Stimulated activated effector memory CD8-positive, alpha-beta T cell treated with anti-CD3 and anti-CD28 coated beads, Interleukin-12 subunit alpha, Interleukin-12 subunit beta, amount 100 ng/mL, for 72 hours (primary cell): ENCODE data around the gene ELAVL2.

Source experiments
- ATAC-seq: fragments of 150-1000 bp; cut with Tn5 transposase; 2 replicates; pipeline ENCODE4 v1.10.0; 2021
- DNase-seq, 2 donors: peaks; one replicate each; pipeline ENCODE4 v3.0.0; 2021 to 2022; ENCODE audit warnings: low spot score in 2 of 2
- H3K27ac Mint-ChIP-seq: one replicate; pipeline ENCODE4 v1.8.0; 2022; ENCODE audit warnings: mild to moderate bottlenecking, mixed read lengths
- H3K36me3 Mint-ChIP-seq: one replicate; pipeline ENCODE4 v1.8.0; 2022; ENCODE audit warnings: mild to moderate bottlenecking, mixed read lengths
- H3K4me1 Mint-ChIP-seq: one replicate; pipeline ENCODE4 v1.8.0; 2022; ENCODE audit warnings: mixed read lengths
- H3K4me3 Mint-ChIP-seq: one replicate; pipeline ENCODE4 v1.8.0; 2022; ENCODE audit warnings: mild to moderate bottlenecking, mixed read lengths
- H3K9me3 Mint-ChIP-seq: one replicate; pipeline ENCODE4 v1.8.0; 2022; ENCODE audit warnings: mixed read lengths

ELAVL2 gene

DNA sequence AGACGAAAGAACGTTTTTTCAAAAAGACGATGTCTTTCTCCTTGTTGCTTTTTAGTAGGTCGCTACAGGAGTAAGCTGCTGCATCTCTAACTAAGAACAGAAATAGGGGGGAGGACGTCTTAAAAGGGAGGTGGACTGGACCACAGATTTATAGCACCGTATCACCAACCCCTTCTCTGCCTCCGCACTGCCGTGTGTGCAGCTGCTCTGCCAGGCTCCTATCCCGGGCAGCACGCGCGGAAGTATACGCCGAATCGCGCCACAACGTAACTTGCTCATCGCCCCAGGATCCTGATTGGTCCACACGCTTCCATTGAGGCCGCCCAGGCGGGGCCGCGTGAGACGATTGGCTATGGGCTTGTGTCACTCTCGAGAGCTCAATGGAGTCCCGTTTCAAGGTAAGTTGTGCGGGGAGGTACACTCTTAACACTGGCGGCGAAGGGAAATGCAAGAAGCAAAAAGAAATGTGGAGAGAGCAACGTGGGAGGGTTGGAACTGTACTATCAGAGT is at the start of gene ELAVL2:
Gene ELAVL2 (minus strand): TSS at position 121 of the 510 bp plus-strand sequence. CDS start 64,006 bp downstream, outside the sequence.
- peaks cover 2% of the 10 kb centered on the region for H3K9me3 Mint-ChIP-seq
- ATAC-seq (peak; percentile 72), DNase-seq (no peak)
- H3K4me1 Mint-ChIP-seq, result no peaks in the 10 kb centered on the region
- H3K4me3 Mint-ChIP-seq, result no peak within 1 kb of the TSS
- H3K27ac Mint-ChIP-seq, result no peak within 1 kb of the TSS
- H3K36me3 Mint-ChIP-seq, result no peaks in the 10 kb centered on the region

DNA sequence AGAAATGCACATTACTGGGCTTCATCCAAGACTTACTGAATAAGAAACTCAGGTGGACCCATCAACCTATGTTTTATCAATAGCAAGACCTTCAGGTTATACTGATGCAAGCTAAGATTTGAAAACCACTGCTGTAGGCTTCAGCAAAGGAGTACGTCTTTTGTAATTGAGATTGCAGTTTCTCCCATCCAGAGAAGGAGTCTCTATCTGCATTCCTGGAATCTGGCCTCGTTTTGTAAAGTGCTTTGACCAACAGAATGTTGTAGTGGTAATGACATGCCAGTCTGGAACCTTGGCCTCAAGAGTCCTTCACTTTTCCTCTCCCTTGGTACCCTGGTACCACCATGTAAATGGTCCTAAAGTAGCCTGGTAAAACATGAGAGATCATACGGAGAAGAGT is 32.2 kb upstream of the ELAVL2 start:
- H3K27ac Mint-ChIP-seq, result no peak overlapping the region
- no peak for ATAC-seq

DNA sequence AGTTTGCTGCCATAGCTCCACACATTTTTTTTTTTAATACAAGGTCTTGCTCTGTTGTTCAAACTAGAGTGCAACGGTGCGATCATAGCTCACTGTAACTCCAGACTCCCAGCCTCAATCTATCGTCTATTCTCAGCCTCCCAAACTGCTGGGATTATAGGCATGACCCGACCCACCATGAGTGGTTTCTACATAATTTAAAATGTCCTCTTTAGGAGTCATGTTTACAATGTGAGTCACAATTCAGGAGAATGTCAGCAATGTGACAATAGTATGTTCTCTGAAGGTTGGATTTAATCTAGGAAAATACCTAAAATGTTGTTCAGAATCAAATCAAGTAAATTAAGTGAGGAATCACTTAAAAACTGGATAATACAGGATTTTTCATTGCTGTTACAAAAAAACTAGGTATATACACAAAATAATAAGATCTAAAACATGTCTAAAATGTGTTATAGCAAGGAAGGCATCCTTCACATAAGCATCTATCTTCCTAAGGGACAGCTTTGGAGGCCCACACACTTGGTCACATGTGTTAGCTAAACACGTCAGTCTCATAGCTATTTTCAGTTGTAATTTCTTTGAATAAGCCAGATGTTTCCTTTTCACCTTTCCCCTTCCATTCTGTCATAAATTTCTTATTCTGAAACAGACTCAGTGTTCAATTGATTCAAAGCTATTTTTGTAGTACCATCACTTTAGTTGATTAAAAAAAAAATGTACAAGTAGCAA is 30.0 kb upstream of the ELAVL2 start:
- Mint-ChIP-seq H3K36me3 (no peaks in the 10 kb centered on the region), H3K9me3 (peaks cover 12% of the 10 kb centered on the region), H3K4me3 (no peak overlapping the region), H3K4me1 (no peaks in the 10 kb centered on the region), H3K27ac (no peak overlapping the region)
- no peak for DNase-seq
- no peak for ATAC-seq

More for the DNA sequence above, 32.2 kb upstream of the ELAVL2 start:
- peaks cover 11% of the 10 kb centered on the region for H3K9me3 Mint-ChIP-seq
- H3K4me3 Mint-ChIP-seq, result no peak overlapping the region
- DNase-seq, result no peak
- H3K4me1 Mint-ChIP-seq, result no peaks in the 10 kb centered on the region
- H3K36me3 Mint-ChIP-seq, result no peaks in the 10 kb centered on the region

DNA sequence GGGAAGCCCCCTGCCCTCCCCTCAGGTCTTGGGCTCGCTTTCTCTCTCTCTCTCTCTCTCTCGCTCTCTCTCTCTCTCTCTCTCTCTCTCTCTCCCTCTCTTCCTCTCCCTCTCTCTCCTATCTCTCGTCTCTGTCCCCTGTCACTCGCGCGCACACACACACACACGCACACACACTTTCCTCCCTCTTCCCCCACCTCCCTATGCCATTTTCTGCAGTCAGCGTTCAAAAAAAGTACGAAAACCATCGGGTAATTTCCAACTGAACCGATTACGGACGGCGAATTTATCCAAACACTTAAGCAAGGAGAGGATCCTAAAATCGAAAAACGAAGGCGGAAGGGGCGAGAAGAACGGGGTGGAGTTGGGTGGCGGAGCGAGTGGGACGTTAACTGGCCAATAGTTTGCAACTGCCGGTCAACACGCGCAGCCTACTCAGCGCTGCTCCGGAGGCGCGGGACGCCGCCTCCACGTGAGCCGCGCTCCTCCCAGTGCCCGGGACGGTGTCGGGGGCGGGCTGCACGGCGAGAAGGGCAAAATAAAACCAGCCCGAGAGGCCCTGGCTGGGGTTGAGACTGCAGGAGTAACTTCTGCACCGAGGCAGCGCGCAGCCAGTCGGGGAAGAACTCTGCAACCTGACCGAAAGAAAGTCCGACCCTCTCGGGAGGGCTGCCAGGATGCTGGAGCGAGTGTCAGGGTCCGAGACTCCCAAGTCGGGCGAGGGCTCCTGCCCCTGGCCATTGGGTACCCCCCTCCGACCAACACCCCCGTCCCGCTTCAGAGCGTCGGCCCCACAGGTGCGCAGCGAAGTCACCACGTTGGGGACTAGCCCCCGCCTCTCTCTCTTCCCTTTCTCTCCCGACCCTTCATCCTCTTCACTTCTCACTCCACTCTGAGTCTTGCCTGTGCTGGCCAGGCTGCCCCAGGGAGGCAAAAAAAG is 24.9 kb upstream of the ELAVL2 start:
- Mint-ChIP-seq H3K4me1 (no peaks in the 10 kb centered on the region), H3K4me3 (no peak overlapping the region), H3K27ac (no peak overlapping the region), H3K36me3 (no peaks in the 10 kb centered on the region), H3K9me3 (peaks cover 5% of the 10 kb centered on the region)
- ATAC-seq (no peak), DNase-seq (no peak)

DNA sequence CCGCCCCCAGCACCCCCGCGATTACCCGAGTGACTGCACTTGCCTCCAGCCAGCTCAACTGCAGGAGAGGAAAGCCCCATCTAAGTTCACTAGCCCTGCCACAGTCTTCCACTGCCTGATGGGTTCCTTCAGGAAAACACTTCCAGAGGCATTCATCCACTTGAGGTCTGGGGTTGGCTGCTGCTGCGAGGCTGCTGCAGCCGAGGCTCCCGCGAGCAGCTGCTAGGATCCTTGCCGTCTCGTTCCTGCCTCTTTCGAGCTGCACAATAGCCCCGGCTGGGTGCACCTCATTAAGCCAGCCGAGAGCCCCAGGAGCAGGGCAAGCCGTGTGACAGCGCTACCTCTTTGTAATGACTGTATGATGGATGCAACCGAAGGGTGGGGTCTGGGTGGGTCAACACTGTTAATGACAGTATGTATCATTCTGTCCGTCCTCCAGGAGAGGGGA is 24.2 kb upstream of the ELAVL2 start:
- ATAC-seq (no peak), DNase-seq (no peak)
- peaks cover 5% of the 10 kb centered on the region for H3K9me3 Mint-ChIP-seq
- no peak overlapping the region for H3K27ac Mint-ChIP-seq
- H3K36me3 Mint-ChIP-seq, result no peaks in the 10 kb centered on the region
- no peaks in the 10 kb centered on the region for H3K4me1 Mint-ChIP-seq
- no peak overlapping the region for H3K4me3 Mint-ChIP-seq

DNA sequence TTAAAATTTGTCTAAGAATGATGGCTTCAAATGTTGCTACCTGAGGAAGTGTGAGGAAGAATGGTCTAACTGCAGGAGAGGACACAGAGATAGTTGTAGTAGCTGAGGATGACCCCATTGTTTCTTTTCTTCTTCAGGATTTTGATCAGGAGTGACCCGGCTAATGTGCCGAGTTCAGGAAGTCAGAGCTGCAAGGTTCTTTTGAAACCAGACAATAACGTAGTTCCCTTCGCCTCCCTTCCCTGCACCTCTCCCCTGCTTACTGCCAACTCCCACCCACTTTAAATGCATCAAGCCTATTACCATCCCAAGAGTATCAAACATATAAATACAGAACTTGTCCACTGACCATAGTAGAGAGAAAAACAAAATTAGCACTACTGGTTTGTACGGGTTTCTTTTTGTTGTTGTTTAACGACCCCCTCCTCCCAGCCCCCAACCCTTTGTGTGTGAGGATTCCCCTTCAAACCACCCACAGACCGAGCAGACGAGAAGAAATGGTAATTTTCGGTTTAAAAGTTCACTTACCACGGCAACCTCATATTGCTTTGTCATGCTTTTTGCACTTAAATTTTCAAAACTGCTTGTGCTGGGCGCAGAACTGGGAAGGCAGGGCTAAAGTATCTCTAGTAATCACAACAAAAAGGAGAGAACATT is 23.5 kb upstream of the ELAVL2 start:
- Mint-ChIP-seq H3K27ac (no peak overlapping the region), H3K4me3 (no peak overlapping the region), H3K9me3 (peaks cover 5% of the 10 kb centered on the region), H3K36me3 (no peaks in the 10 kb centered on the region), H3K4me1 (no peaks in the 10 kb centered on the region)
- ATAC-seq (no peak), DNase-seq (no peak)

DNA sequence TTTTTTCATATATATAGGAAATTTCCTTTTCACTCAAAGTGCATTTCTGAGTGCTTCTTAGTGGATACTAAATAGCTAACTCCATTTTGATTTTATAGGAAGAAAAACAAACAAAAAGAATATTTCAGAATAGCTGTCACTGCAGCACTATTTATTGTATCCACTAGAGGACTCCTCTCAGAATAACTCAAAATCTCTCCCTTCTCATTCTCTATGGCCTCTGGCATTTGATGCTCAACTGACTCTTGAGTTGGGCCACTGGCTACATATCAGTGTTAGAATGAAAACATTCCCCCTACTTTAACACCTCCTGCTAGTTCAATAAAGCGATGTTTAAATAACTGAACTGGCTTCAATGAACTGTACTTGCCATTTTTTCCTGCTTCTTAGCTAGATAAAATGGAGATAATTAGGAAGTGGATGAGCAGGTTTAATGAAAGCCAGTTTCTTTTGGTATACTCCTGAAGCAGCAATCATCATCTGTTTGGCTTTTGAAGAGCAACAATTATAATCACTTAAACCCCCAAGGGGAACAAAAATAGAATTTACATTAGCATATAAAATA is 16.6 kb upstream of the ELAVL2 start:
- Mint-ChIP-seq H3K27ac (no peak overlapping the region), H3K9me3 (peaks cover 2% of the 10 kb centered on the region), H3K4me1 (no peaks in the 10 kb centered on the region), H3K36me3 (no peaks in the 10 kb centered on the region), H3K4me3 (no peak overlapping the region)
- DNase-seq, result no peak
- no peak for ATAC-seq

DNA sequence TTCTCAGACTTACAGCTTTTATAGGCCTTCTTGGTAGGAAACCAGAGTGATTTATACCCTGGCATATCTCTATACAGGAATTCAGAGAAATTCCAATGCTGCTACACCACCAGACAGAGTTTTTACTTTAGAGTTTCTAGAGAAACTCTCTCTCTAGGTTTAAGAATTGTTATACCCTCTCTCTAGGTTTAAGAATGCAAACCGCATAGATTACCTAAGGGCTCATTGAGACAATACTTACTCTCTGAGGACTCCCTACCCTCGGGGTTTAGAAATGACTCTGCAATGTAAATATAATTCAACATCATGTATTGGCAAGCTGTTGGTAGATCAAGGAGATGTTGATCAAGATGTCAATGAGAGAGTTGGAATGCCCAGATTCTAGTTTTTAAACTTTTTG is 15.3 kb upstream of the ELAVL2 start:
- no peaks in the 10 kb centered on the region for H3K36me3 Mint-ChIP-seq
- ATAC-seq, result no peak
- H3K4me1 Mint-ChIP-seq, result no peaks in the 10 kb centered on the region
- no peak overlapping the region for H3K4me3 Mint-ChIP-seq
- no peak overlapping the region for H3K27ac Mint-ChIP-seq
- H3K9me3 Mint-ChIP-seq, result peaks cover 2% of the 10 kb centered on the region
- DNase-seq, result no peak

DNA sequence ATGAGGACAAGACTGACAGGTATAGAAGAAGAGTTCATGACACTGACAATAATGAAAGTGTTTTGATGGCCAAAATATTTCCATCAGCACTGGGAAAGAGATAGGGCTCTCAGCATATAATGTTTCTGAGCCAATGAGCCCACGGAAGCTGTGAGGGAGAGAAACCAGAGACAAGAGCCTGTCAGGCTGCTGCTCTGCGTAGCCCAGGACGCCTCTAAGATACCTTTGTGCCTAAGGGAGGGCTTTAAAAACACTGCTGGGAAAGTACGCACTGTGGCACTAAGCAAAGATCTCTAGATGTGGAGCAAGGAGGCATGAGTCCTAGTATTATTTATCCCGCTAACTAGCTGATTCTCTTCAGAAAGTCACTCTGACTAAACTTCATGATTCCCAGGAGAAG is 11.0 kb upstream of the ELAVL2 start:
- DNase-seq (no peak), ATAC-seq (no peak)
- H3K9me3 Mint-ChIP-seq, result peaks cover 5% of the 10 kb centered on the region
- H3K27ac Mint-ChIP-seq, result no peak overlapping the region
- H3K4me1 Mint-ChIP-seq, result no peaks in the 10 kb centered on the region
- H3K36me3 Mint-ChIP-seq, result no peaks in the 10 kb centered on the region
- H3K4me3 Mint-ChIP-seq, result no peak overlapping the region

DNA sequence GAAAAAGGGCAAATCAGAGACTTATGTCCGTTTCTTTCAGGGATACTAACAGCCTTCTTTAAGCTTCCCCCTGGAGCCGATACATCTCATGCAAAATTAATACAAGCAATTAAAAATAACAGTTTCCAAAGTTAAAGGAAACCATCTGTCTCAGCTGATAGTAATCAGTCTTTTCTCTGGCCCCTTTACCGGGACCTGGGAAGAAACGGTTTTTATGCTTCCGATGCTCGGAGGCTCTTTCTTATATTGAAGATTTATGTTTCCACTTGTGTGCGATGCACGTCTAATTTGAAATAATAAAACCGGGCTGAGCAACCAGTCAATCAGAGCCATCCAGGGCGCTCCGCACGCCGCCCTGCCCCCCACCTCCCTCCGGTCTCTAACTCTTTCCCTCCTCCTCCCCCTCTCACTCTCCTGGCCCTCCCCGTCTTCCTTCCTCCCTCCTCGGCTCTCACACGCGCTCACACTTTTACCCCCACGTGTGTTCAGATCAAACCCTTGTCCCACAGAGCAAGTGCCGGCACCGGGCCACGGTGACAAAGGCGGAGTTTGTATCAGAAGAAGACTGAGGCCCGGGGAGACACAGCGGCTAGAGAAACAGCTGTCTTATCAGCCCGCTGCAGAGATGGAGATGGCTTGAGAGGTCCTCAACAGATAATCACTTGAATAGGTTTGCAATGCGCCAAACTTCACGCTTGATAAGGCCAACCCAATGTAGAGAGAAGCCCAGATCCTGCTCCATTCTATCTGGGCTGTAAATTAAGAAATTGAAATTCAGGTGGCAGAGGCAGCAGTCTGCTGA is 5.1 kb upstream of the ELAVL2 start:
- Mint-ChIP-seq H3K9me3 (peaks cover 7% of the 10 kb centered on the region), H3K36me3 (no peaks in the 10 kb centered on the region), H3K27ac (no peak overlapping the region), H3K4me1 (no peaks in the 10 kb centered on the region), H3K4me3 (no peak overlapping the region)
- DNase-seq (no peak), ATAC-seq (no peak)

DNA sequence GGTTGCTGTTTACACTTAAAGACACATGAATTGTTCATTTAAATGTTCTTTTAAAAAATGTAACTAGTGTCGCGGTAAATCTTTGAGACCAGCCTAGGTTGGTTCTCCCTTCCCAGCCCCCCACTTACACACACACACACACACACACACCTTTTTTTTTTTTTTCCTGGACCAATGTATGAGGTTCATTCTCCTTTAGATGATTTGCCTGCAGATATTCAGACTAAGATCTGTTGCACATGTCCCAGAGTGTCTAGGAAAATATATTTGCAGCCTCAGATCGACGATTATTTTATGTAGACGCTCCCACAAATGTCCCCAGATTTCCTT is 4.4 kb upstream of the ELAVL2 start:
- DNase-seq (no peak), ATAC-seq (no peak)
- Mint-ChIP-seq H3K4me1 (no peaks in the 10 kb centered on the region), H3K27ac (no peak overlapping the region), H3K36me3 (no peaks in the 10 kb centered on the region), H3K4me3 (no peak overlapping the region), H3K9me3 (peaks cover 7% of the 10 kb centered on the region)

DNA sequence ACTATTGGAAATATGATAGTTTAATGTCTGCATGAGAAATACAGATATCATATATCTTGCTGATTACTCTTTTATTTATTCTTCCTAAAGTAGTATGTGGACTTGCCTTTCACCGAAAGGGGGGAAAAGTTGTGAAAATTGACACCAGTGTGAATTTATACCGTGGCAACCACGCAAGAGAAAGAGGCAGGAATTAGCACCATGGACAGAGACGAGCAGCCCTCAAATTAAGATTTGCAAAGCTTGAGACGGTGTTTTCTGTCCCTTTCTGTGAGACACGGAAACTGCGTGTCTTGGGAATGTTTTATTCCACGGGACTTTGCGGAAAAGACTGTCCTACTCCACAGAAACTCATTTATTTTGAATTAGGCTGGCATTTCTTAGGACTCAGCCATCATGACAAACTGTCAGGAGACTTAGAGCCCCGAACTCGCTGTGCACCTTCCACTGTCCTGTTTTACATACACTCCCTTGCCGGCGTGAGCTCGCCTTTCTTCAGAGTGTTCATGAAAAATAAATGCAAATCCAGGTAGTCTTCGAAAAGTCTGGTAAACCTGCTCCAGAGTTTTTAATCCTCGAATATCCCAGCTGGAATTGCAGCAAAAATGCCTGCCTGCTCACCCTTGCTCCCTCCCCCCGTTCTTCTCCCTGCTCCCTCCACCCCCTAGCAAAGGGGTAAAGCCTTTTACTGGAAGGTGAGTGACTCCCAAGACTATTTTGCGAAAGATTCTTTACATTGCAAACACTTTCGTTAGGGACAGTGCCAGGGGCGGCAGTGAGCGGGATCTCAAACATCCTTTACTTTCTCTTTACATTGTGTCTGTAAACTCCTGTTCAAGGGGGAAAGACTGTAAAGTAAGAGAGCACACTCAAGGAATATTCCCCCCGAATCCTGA is 3.8 kb upstream of the ELAVL2 start:
- DNase-seq (no peak), ATAC-seq (no peak)
- H3K27ac Mint-ChIP-seq, result no peak overlapping the region
- H3K9me3 Mint-ChIP-seq, result peaks cover 5% of the 10 kb centered on the region
- H3K36me3 Mint-ChIP-seq, result no peaks in the 10 kb centered on the region
- no peaks in the 10 kb centered on the region for H3K4me1 Mint-ChIP-seq
- H3K4me3 Mint-ChIP-seq, result no peak overlapping the region

DNA sequence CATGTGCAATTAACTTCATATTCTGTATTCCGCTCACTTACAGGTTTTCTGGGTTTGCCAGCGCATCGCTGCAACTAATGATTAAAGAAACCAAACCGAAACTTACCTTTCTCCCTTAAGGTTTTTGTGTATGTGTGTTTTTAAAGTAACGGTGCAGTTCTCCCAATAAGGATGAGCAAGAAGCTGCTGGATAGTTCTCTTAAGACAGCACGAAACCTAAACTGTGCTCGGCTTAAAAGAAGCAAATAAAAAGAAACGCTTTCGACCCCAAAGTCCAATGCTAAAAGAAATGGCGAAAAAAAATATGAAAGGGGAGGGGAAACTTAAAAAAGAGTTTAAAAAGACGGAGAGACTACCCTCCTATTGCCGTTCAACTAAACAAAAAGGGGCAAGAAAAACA is 340 bp downstream of the ELAVL2 start:
- peaks cover 2% of the 10 kb centered on the region for H3K9me3 Mint-ChIP-seq
- no peaks in the 10 kb centered on the region for H3K4me1 Mint-ChIP-seq
- H3K36me3 Mint-ChIP-seq, result no peaks in the 10 kb centered on the region
- H3K27ac Mint-ChIP-seq, result no peak overlapping the region
- no peak overlapping the region for H3K4me3 Mint-ChIP-seq
- no peak for DNase-seq
- no peak for ATAC-seq
